Peyer's patch (tissue), 4 donors: Measurements from ENCODE around the gene ECE2.

Experiments used
- POLR2A ChIP-seq, 2 donors: fragments of 450-650 bp; IDR thresholded peaks; one replicate each; pipeline ENCODE4 v1.5.1; 2017; ENCODE audit warnings: antibody characterized with exemption in 2 of 2, mild to moderate bottlenecking in 2 of 2, moderate library complexity in 2 of 2
- TF ChIP-seq, protein P1 (sequence below), 6 experiments: fragments of 450-650 bp in 4 of 6; fragments of 200-600 bp in 2 of 6; sonication (generic) in 1 of 6; IDR thresholded peaks; one replicate each; pipeline ENCODE4 v1.5.1; 2017 to 2019; ENCODE audit warnings: antibody characterized with exemption in 6 of 6, mild to moderate bottlenecking in 3 of 6, moderate library complexity in 1 of 6

- TF ChIP-seq, protein P1, sequence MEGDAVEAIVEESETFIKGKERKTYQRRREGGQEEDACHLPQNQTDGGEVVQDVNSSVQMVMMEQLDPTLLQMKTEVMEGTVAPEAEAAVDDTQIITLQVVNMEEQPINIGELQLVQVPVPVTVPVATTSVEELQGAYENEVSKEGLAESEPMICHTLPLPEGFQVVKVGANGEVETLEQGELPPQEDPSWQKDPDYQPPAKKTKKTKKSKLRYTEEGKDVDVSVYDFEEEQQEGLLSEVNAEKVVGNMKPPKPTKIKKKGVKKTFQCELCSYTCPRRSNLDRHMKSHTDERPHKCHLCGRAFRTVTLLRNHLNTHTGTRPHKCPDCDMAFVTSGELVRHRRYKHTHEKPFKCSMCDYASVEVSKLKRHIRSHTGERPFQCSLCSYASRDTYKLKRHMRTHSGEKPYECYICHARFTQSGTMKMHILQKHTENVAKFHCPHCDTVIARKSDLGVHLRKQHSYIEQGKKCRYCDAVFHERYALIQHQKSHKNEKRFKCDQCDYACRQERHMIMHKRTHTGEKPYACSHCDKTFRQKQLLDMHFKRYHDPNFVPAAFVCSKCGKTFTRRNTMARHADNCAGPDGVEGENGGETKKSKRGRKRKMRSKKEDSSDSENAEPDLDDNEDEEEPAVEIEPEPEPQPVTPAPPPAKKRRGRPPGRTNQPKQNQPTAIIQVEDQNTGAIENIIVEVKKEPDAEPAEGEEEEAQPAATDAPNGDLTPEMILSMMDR (IDR thresholded peaks at IDR 0.05) = no peak
- no peak for TF ChIP-seq POLR2A (IDR thresholded peaks at IDR 0.05)
Measured at GRCh38 chr3:184333700-184334099, 57.9 kb downstream of the ECE2 start.
